ENCODE results near the gene CDK1. TPM values are rescaled to one million over a fixed set of nuclear protein-coding genes. Genes with fewer than 3 reads are reported as not detected.
A peak's percentile ranks its signal among the peaks of the same experiment; 100 is the strongest.

The CDK1 gene
- total and polyA plus RNA-seq, 2 of the 8 experiments (the other 6 are each of a cell fraction or from before 2014, with no cell fraction given): 29.4 to 111 TPM

DNA sequence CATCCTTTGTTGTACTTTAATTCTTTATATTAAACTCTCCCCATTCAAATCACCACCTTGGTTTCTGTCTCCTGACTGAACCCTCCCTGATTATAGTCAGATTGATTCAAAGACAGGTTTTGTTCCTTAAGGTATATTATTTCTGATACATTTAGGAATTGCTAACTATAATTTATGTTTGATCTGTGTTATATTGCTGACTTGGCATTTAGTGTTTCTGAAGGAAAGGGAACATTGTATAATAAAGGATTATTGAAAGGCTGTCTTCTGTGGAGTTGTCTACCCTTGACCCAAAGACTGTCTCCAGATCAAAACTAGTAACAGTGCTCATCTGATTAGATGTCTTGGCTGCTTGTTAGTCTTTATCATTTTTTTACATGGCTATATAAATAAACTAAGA, 10.3 kb downstream of the CDK1 start:
- H3K4ac ChIP-seq (replicated peaks; ENCODE audit: insufficient read length, low read depth, low read length): no peak overlapping the region
- H3K27ac ChIP-seq (ENCODE audit: low read depth, low read length): no peak overlapping the region
- no peak overlapping the region for H3K4me3 ChIP-seq (ENCODE audit: extremely low read depth in 1 of 4, insufficient read depth in 2 of 4, low read depth in 3 of 4, low read length in 4 of 4)
- TF ChIP-seq MAFK (IDR thresholded peaks at IDR 0.05; ENCODE audit: low read depth, low read length) (peak; percentile 96), CHD1 (IDR thresholded peaks at IDR 0.05; ENCODE audit: low read depth, low read length) (no peak)
- H2BK5ac ChIP-seq (ENCODE audit: low read depth, low read length): no peak overlapping the region
- ChIA-PET POLR2A (ENCODE audit: partially characterized antibody) (no interaction called here), CTCF (ENCODE audit: partially characterized antibody) (interaction anchor here (0.6 to 0.9 kb wide), 3 partner anchors 30 to 155 kb away, joined by 3 read pairs; no protein-coding TSS in a partner anchor)
- peaks cover 3 to 92% (median 42%) of the 10 kb centered on the region in 4 experiments for H3K36me3 ChIP-seq (ENCODE audit: control insufficient read depth in 2 of 4, insufficient read depth in 4 of 4, low read length in 3 of 4)
- H3K23ac ChIP-seq (ENCODE audit: insufficient read length): no peak overlapping the region
- H4K8ac ChIP-seq (ENCODE audit: extremely low read depth, insufficient read depth, low read length): no peak overlapping the region
- H3K9me3 ChIP-seq (ENCODE audit: insufficient read depth in 2 of 2, low read depth in 1 of 2, low read length in 1 of 2): no peaks in the 10 kb centered on the region
- DNase-seq (ENCODE audit: low read depth in 1 of 2, low spot score in 2 of 2): no peak
- no peaks in the 10 kb centered on the region for H3K23me2 ChIP-seq (ENCODE audit: low read depth, low read length)
- no peak overlapping the region for H3K9ac ChIP-seq (replicated peaks in 1 of 4; ENCODE audit: extremely low read depth in 1 of 4, low read depth in 3 of 4, low read length in 3 of 4)
- no peaks in the 10 kb centered on the region; the same call in 1 of the 2 replicates for H3K79me1 ChIP-seq (ENCODE audit: low read depth, low read length)
- H4K91ac ChIP-seq (replicated peaks; ENCODE audit: insufficient read length, low read length): no peak overlapping the region
- no peak overlapping the region for H2BK120ac ChIP-seq (replicated peaks; ENCODE audit: low read depth, low read length)
- no peak overlapping the region for H2BK20ac ChIP-seq (ENCODE audit: low read length)
- no peak overlapping the region for H3K4me2 ChIP-seq (ENCODE audit: insufficient read depth in 1 of 2, low read depth in 2 of 2, low read length in 2 of 2)
- H2BK12ac ChIP-seq (ENCODE audit: low read depth, low read length): no peak overlapping the region
- H4K5ac ChIP-seq (ENCODE audit: insufficient read length, low read depth, low read length): no peak overlapping the region
- H3K4me1 ChIP-seq (replicated peaks in 1 of 4; ENCODE audit: control insufficient read depth in 3 of 4, insufficient read depth in 4 of 4, low read length in 3 of 4): no peaks in the 10 kb centered on the region; a peak in 1 of 7 replicates
- H2AK5ac ChIP-seq (ENCODE audit: low read depth, low read length): no peak overlapping the region
- no peak for FAIRE-seq
- peaks cover 6 to 9% of the 10 kb centered on the region in 2 experiments for H4K20me1 ChIP-seq (replicated peaks in 1 of 2; ENCODE audit: control insufficient read depth in 1 of 2, insufficient read depth in 2 of 2, low read length in 2 of 2)
- peaks cover 0 to 83% of the 10 kb centered on the region in 2 experiments; a peak in 3 of 4 replicates for H3K79me2 ChIP-seq (ENCODE audit: control insufficient read depth in 1 of 2, insufficient read depth in 2 of 2, low read length in 2 of 2)
- no peaks in the 10 kb centered on the region for H3K27me3 ChIP-seq (replicated peaks in 1 of 4; ENCODE audit: control insufficient read depth in 3 of 4, extremely low read depth in 1 of 4, insufficient read depth in 3 of 4, low read length in 3 of 4)
- no peak overlapping the region for H3K18ac ChIP-seq (ENCODE audit: extremely low read depth, low read length)
- H3K14ac ChIP-seq (ENCODE audit: insufficient read length): no peak overlapping the region
- no peak overlapping the region for H2AFZ ChIP-seq (ENCODE audit: low read length)
- H2BK15ac ChIP-seq (ENCODE audit: low read length): no peak overlapping the region
- H3K56ac ChIP-seq (replicated peaks; ENCODE audit: insufficient read length, low read depth, low read length): no peak overlapping the region

Data from H1 (cell line).